Activated CD4-positive, alpha-beta T cell treated with anti-CD3 and anti-CD28 coated beads, Interleukin-2, amount 50 U/mL, for 1 hour (primary cell): ENCODE measurements around the gene PPP1R1C.

ENCODE experiments used
- DNase-seq: peaks from one replicate; pipeline ENCODE4 v3.0.0-alpha.2; 2020

PPP1R1C gene

DNA sequence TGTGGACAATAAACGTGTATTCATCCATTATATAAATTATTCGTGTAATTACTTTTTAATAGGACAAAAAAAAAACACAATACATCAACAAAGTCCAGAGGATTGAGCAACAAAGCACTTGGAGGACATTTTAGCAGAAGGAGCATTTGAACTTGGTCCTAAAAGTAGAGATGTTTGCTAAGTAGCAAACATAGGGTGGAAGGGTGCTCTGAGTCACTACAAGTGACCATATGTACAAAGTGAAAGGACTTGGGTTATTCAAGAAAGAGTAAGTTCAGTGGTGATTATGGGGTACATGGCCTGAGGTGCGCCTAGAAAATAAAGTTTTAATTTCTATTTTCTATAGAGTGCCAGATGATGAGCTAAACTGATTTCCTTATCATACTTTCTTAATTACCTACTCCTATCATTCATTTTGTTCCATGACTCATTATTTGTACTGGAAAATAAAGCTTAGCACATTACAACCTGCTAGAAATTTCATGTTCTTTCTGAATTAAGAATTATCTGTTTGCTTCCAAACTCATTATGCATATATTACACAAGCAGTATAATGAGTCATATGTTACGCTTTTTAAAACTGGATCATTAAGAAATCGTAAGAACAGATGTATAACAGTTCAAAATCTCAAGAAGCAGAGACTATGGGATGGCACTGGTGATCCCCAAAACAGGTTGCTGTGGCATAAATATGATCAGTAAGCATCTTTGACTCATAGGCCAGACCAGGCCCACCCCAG lies 13.1 kb upstream of the PPP1R1C start:
- DNase-seq, result no peak

DNA sequence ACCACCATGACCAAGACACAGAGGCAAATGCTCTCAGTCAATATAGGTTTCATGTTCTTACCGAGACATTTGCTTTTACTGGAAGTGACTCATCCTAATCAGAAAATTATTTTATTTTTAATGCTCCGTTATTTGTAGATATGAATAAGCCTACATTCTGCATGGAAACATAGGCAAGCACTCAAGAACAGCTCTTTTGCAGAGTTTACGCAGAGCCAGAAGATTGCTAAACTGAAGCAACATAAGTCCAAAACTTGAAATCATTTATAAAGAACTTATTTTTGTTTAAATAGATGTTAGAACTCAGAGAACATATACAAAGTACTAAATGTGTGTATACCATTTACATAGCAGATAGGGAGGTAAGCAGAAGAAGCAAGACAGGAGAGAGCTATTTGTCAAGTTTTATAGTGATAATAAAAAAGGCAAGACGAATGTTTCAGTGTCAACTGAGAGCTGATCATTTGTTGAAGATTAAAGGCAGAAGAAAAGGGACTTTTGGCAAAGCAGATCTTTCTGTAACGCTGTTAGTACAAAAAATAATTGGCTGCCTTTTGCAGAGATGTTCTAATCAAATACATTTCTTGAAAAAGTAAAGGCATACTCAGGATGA lies 12.4 kb upstream of the PPP1R1C start:
- DNase-seq, result no peak

DNA sequence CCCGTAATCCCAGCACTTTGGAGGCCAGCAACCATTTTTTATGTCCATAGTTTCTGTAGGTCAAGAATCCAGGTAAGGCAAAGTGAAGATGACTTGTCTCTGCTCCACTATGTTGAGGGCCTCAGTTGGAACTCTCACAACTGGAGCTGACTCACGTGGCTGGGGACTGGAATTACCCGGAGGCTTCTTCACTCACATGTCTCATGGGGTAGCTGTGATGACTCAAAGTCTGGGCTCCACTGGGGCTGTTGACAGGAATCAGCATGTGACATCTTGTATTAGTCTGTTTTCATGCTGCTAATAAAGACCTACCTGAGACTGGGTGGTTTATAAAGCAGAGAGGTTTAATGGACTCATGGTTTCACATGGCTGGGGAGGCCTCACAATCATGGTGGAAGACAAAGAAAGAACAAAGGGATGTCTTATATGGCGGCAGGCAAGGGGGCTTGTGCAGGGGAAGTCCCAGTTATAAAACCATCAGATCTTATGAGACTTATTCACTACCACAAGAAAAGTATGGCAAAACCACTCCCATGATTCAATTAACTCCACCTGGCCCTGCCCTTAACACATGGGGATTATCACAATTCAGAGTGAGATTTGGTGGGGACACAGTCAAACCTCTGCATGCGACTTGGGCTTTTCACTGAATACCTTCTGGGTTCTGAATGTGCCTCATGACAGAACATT lies 7.8 kb upstream of the PPP1R1C start:
- no peak for DNase-seq

DNA sequence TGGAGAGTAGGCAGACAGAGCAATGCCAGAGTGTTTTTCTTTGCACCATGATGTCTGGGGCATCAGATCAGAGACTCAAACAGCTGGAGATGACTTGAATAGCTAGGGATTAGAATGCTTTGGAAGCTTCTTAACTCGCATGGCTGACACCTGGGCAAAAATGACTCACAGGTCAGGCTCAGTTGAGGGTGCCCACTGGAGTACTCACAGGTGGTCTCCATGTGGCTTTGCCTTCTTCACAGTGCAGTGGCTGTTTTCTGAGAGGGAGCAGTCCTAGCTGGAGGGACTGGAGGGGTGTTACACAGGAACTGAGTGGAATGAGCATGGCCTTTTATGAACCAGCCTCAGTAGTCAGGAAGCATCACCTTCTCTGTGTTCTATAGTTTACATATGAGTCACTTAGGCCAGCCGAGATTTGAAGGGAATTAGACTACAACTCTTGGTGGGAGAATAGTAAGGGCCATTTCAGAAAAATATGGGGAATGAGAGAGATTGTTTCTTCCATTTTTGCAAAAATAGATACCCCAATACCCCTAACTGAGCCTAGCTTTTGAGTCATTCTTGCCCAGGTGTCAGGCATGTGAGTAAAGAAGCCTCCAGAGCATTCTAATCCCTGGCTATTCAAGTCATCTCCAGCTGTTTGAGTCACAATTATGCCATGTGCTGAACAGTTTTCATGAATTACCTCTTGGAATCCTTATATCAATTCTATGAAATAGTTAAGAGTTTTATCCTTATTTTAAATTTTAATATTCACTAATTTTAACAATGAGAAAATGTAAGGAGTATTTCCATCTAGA lies 7.1 kb upstream of the PPP1R1C start:
- no peak for DNase-seq

DNA sequence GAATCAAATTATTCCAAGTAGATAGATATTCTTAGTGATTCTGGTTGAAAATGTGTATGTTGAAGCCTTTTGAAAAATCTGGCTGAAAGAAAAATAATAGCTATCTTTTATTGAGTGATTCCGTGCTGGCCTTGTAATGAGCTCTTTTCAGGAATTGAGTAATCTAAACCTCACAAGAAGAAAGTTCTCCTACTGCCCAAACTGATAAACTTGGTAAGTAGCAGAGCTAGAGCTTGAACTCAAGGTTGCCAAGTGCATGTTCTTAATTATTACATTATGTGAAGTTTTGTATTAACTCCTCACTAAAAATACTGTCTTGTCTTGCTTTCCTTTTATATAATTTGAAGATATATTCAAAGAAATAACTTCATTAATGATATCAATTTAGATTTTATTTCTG lies 1.6 kb upstream of the PPP1R1C start:
- no peak for DNase-seq

- no peak for DNase-seq
Observed at GRCh38 chr2:181984814-181985631, 630 bp upstream of the PPP1R1C start.

GRCh38 chr2:181988154-181988924 lies 2.7 kb downstream of the PPP1R1C start:
- DNase-seq, result no peak

DNA sequence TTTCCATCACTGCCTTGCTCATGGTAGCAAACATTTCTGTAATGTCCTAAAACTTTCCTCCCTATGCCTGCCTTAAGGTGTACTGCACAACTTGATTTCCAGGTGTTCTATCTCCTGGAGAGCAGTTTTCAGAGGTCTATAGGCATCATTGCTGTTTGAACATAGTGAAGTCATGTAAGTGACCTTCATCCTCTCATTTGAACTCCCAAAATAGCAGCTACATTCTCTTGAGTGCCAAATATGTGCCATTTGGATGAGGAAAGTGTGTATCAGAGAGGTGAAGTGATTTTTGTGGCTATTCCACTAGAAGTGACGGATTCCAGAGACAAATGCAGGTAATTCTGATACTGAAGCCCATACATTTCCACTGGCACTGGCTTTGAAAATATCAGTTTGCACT lies 3.4 kb downstream of the PPP1R1C start:
- DNase-seq, result no peak

GRCh38 chr2:181991171-181991885 lies 5.7 kb downstream of the PPP1R1C start:
- DNase-seq, result no peak

DNA sequence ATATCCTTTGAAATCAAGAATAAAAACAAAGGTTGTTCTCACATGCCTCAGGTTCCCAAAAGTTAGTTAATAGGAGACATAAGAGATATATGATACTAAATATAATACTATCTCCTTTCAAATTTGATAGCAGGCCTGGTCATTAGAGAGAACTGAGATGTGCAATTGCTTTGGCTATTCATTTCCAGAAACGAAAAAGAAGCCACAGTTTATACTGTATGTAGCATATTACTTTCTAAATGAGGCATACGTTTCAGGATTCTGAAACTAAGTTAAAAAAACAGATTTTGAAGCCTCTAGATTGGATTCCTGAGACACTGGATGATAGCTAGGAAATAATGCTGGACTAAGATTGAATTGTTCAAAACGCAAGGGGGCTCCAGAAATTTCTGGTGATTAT lies 7.1 kb downstream of the PPP1R1C start:
- no peak for DNase-seq

GRCh38 chr2:181995289-181995688 lies 9.6 kb downstream of the PPP1R1C start:
- DNase-seq, result no peak

GRCh38 chr2:181998041-181998835 lies 12.6 kb downstream of the PPP1R1C start:
- DNase-seq, result no peak

- DNase-seq, result no peak
Observed at GRCh38 chr2:181998891-181999654, 13.4 kb downstream of the PPP1R1C start.

GRCh38 chr2:181999911-182000310 lies 14.3 kb downstream of the PPP1R1C start:
- DNase-seq, result no peak

GRCh38 chr2:182004945-182005520 lies 19.4 kb downstream of the PPP1R1C start:
- no peak for DNase-seq

DNA sequence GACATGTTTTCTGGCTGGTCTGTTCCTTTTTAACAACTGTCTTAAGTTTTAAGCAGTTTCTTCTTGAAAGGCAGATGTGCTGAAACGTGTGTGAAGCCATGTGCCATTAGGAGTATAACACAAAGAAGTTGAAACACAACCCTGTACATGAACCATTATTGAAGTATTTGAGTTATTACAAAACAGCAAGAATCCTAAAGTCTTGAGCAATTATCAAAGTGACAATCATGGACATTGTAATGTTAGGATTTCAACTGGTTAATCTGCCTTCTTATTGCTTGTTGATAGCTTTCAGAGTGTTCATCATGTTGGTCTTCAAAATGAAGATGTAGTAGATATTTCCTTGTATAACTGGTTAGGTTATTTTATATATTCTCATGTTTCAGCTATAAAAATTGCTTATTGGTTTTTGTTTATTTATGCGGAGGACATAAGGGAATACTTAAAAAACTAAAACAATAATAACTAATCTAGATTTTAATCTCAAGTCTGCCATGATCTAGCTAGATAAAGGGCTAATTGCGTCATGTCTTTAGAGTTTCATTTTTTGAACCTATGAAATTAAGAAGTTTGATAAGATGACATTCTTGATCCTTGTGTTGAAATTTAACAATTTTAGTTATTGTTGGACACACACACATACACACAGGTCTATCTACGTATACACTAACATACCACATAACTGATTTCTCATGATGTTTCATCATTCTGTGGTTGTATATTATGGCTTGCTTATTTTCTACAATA lies 21.1 kb downstream of the PPP1R1C start:
- no peak for DNase-seq

DNA sequence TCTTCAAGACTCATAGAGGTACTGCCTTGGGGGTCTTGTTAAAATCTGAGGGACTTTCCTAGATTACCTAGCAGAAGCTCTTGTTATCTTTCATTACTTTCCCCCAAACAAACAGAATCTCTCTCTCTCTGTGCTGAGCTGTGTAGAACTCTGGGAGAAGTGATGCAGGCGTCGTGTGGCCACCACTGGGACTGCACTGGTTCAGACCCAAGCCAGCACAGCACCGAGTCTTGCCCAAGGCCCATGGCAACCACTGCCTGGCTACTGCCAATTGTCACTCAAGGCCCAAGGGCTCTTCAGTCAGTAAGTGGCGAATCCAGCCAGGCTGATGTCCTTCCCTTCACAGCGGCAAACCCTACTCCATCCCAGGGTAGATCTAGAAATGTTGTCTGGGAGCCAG lies 28.6 kb downstream of the PPP1R1C start:
- DNase-seq, result no peak
